H1 (cell line): Measurements from ENCODE around the gene GPHA2. TPM values are rescaled to one million over a fixed set of nuclear protein-coding genes. Genes with fewer than 3 reads are reported as not detected.

Experiments used
- CTCF ChIA-PET: fragments of 300-600 bp; sonication (Branson Sonifier 250); formaldehyde crosslinking; loops from one replicate; lab custom pipeline; 2021; ENCODE audit not compliant: partially characterized antibody; lab: Charles Lee
- POLR2A ChIA-PET: fragments of 300-600 bp; sonication (Branson Sonifier 250); formaldehyde crosslinking; loops from one replicate; lab custom pipeline; 2021; ENCODE audit warnings: inconsistent platforms; ENCODE audit not compliant: partially characterized antibody; lab: Charles Lee
- DNase-seq, 2 experiments: peaks; one replicate each; pipeline versions ENCODE4 v3.0.0 to v3.0.0-alpha.2; 2010 to 2022; ENCODE audit warnings: low spot score in 2 of 2, low read depth in 1 of 2, mixed read lengths in 1 of 2
- FAIRE-seq: peaks from 2 replicates; lab custom pipeline; 2011; peaks lifted over from hg19 to GRCh38; lab: Jason Lieb, UNC
- H2AFZ ChIP-seq: 2 replicates; pipeline ENCODE4 v1.8.1; 2012; ENCODE audit warnings: low read length, inconsistent platforms
- H2AK5ac ChIP-seq: 2 replicates; pipeline ENCODE4 v1.6.1; 2013; ENCODE audit warnings: low read depth, low read length
- H2BK120ac ChIP-seq: replicated peaks from 2 replicates; pipeline ENCODE3; 2013; ENCODE audit warnings: low read depth, low read length, inconsistent platforms
- H2BK12ac ChIP-seq: 2 replicates; pipeline ENCODE4 v1.6.1; 2013; ENCODE audit warnings: low read depth, low read length
- H2BK15ac ChIP-seq: 2 replicates; pipeline ENCODE4 v1.6.1; 2013; ENCODE audit warnings: low read length
- H2BK20ac ChIP-seq: 2 replicates; pipeline ENCODE4 v1.6.1; 2013; ENCODE audit warnings: low read length
- H2BK5ac ChIP-seq: 2 replicates; pipeline ENCODE4 v1.6.1; 2013; ENCODE audit warnings: low read depth, low read length
- H3K14ac ChIP-seq: 2 replicates; pipeline ENCODE4 v1.6.1; 2013; ENCODE audit warnings: inconsistent platforms; ENCODE audit not compliant: insufficient read length
- H3K18ac ChIP-seq: 2 replicates; pipeline ENCODE4 v1.6.1; 2013; ENCODE audit warnings: low read length; ENCODE audit errors: extremely low read depth
- H3K23ac ChIP-seq: 2 replicates; pipeline ENCODE4 v1.6.1; 2013; ENCODE audit warnings: inconsistent platforms; ENCODE audit not compliant: insufficient read length
- H3K23me2 ChIP-seq: 2 replicates; pipeline ENCODE4 v1.6.1; 2013; ENCODE audit warnings: low read depth, low read length
- H3K27ac ChIP-seq: 2 replicates; pipeline ENCODE4 v1.6.1; 2011; ENCODE audit warnings: low read depth, low read length, inconsistent platforms
- H3K27me3 ChIP-seq, 4 experiments: replicated peaks in 1 of 4; 1 replicate in 1 of 4; 2 replicates in 3 of 4; pipeline versions ENCODE4 v1.6.1 to v1.8.1; 2011 to 2013; ENCODE audit warnings: low read length in 3 of 4, mild to moderate bottlenecking in 3 of 4, inconsistent platforms in 2 of 4, mixed read lengths in 2 of 4, moderate library complexity in 1 of 4; ENCODE audit not compliant: control insufficient read depth in 3 of 4, insufficient read depth in 3 of 4; ENCODE audit errors: extremely low read depth in 1 of 4
- H3K36me3 ChIP-seq, 4 experiments: 2 replicates each; pipeline versions ENCODE4 v1.6.1 to v1.8.1; 2011 to 2013; ENCODE audit warnings: mild to moderate bottlenecking in 4 of 4, low read length in 3 of 4, moderate library complexity in 2 of 4, control low read depth in 1 of 4, inconsistent platforms in 1 of 4; ENCODE audit not compliant: insufficient read depth in 4 of 4, control insufficient read depth in 2 of 4
- H3K4ac ChIP-seq: replicated peaks from 2 replicates; pipeline ENCODE3; 2013; ENCODE audit warnings: low read length, low read depth, mixed read lengths, inconsistent platforms; ENCODE audit not compliant: insufficient read length
- H3K4me1 ChIP-seq, 4 experiments: replicated peaks in 1 of 4; 1 replicate in 1 of 4; 2 replicates in 3 of 4; pipeline versions ENCODE4 v1.6.1 to v1.8.1; 2011 to 2013; ENCODE audit warnings: low read length in 3 of 4, inconsistent platforms in 2 of 4, mixed read lengths in 1 of 4; ENCODE audit not compliant: insufficient read depth in 4 of 4, control insufficient read depth in 3 of 4
- H3K4me2 ChIP-seq, 2 experiments: 2 replicates each; pipeline versions ENCODE4 v1.6.1 to v1.8.1; 2011 to 2013; ENCODE audit warnings: low read depth in 2 of 2, low read length in 2 of 2, control low read depth in 1 of 2, inconsistent platforms in 1 of 2, mild to moderate bottlenecking in 1 of 2; ENCODE audit not compliant: insufficient read depth in 1 of 2
- H3K4me3 ChIP-seq, 4 experiments: fragments of 200-600, 300-600 bp in 1 of 4; sonication (generic), shearing (Covaris generic), sonication (Bioruptor Twin) in 1 of 4; 2 replicates each; pipeline versions ENCODE4 v1.5.1 to v1.8.1; 2011 to 2016; ENCODE audit warnings: low read length in 4 of 4, low read depth in 3 of 4, control low read depth in 2 of 4, inconsistent platforms in 2 of 4, mild to moderate bottlenecking in 2 of 4, mixed read lengths in 1 of 4, moderate library complexity in 1 of 4; ENCODE audit not compliant: insufficient read depth in 2 of 4; ENCODE audit errors: extremely low read depth in 1 of 4
- H3K56ac ChIP-seq: replicated peaks from 2 replicates; pipeline ENCODE3; 2013; ENCODE audit warnings: low read depth, mild to moderate bottlenecking, mixed read lengths, low read length, inconsistent platforms; ENCODE audit not compliant: insufficient read length
- H3K79me1 ChIP-seq: 2 replicates; pipeline ENCODE4 v1.6.1; 2013; ENCODE audit warnings: low read depth, low read length, control low read depth
- H3K79me2 ChIP-seq, 2 experiments: 2 replicates each; pipeline versions ENCODE4 v1.6.1 to v1.8.1; 2012 to 2013; ENCODE audit warnings: low read length in 2 of 2, mild to moderate bottlenecking in 2 of 2, inconsistent platforms in 1 of 2; ENCODE audit not compliant: insufficient read depth in 2 of 2, control insufficient read depth in 1 of 2
- H3K9ac ChIP-seq, 4 experiments: replicated peaks in 1 of 4; 1 replicate in 1 of 4; 2 replicates in 3 of 4; pipeline versions ENCODE4 v1.6.1 to v1.8.1; 2011 to 2013; ENCODE audit warnings: low read depth in 3 of 4, low read length in 3 of 4, control low read depth in 2 of 4, mild to moderate bottlenecking in 2 of 4, moderate library complexity in 2 of 4, inconsistent platforms in 1 of 4; ENCODE audit errors: extremely low read depth in 1 of 4
- H3K9me3 ChIP-seq, 2 experiments: 2 replicates each; pipeline versions ENCODE4 v1.6.1 to v1.8.1; 2012 to 2013; ENCODE audit warnings: mild to moderate bottlenecking in 2 of 2, moderate library complexity in 2 of 2, control low read depth in 1 of 2, inconsistent platforms in 1 of 2, low read depth in 1 of 2, low read length in 1 of 2, mixed read lengths in 1 of 2; ENCODE audit not compliant: insufficient read depth in 2 of 2
- H4K20me1 ChIP-seq, 2 experiments: replicated peaks in 1 of 2; 2 replicates each; pipeline versions ENCODE3 to v1.8.1; 2011 to 2013; ENCODE audit warnings: inconsistent platforms in 2 of 2, low read length in 2 of 2, mild to moderate bottlenecking in 1 of 2; ENCODE audit not compliant: insufficient read depth in 2 of 2, control insufficient read depth in 1 of 2
- H4K5ac ChIP-seq: 2 replicates; pipeline ENCODE4 v1.6.1; 2013; ENCODE audit warnings: low read length, low read depth, mixed read lengths, inconsistent platforms; ENCODE audit not compliant: insufficient read length
- H4K8ac ChIP-seq: 2 replicates; pipeline ENCODE4 v1.8.0; 2013; ENCODE audit warnings: mild to moderate bottlenecking, moderate library complexity, low read length, inconsistent platforms; ENCODE audit not compliant: insufficient read depth; ENCODE audit errors: extremely low read depth
- H4K91ac ChIP-seq: replicated peaks from 2 replicates; pipeline ENCODE3; 2013; ENCODE audit warnings: low read length, mixed read lengths, inconsistent platforms; ENCODE audit not compliant: insufficient read length
- ASH2L ChIP-seq: fragments of 200-600, 300-600 bp; sonication (generic); IDR thresholded peaks from one replicate; pipeline ENCODE4 v1.7.1; 2017; ENCODE audit warnings: low read length
- BACH1 ChIP-seq: IDR thresholded peaks from 2 replicates; pipeline ENCODE4 v1.6.1; 2012; ENCODE audit warnings: low read length, improper control_type of control experiment
- CHD2 ChIP-seq: IDR thresholded peaks from 2 replicates; pipeline ENCODE4 v1.6.1; 2012; ENCODE audit warnings: low read length, improper control_type of control experiment
- CTBP2 ChIP-seq: IDR thresholded peaks from 2 replicates; pipeline ENCODE4 v1.7.0; 2011; ENCODE audit warnings: borderline replicate concordance, mild to moderate bottlenecking, moderate library complexity, mixed read lengths, low read length; ENCODE audit not compliant: insufficient read depth, insufficient read length
- EZH2 ChIP-seq: fragments of 200-600 bp; sonication (generic); IDR thresholded peaks from 2 replicates; pipeline ENCODE4 v1.7.1; 2012; ENCODE audit warnings: low read depth, mild to moderate bottlenecking, moderate library complexity, low read length, inconsistent platforms; ENCODE audit not compliant: severe bottlenecking
- HDAC2 ChIP-seq, 2 experiments: fragments of 300-600 bp in 1 of 2; sonication (generic) in 1 of 2; IDR thresholded peaks; 2 replicates each; pipeline ENCODE4 v1.6.1; 2011 to 2012; ENCODE audit warnings: low read depth in 2 of 2, low read length in 2 of 2, mild to moderate bottlenecking in 2 of 2, moderate library complexity in 2 of 2, borderline replicate concordance in 1 of 2, inconsistent platforms in 1 of 2
- JUN ChIP-seq: IDR thresholded peaks from 2 replicates; pipeline ENCODE4 v1.6.1; 2011; ENCODE audit warnings: low read depth, mild to moderate bottlenecking, improper control_type of control experiment, low read length
- NANOG ChIP-seq: IDR thresholded peaks from 2 replicates; pipeline ENCODE4 v1.6.1; 2011; ENCODE audit warnings: low read length, low read depth, mild to moderate bottlenecking, inconsistent platforms; ENCODE audit not compliant: insufficient read depth, poor library complexity, severe bottlenecking
- RBBP5 ChIP-seq: IDR thresholded peaks from 2 replicates; pipeline ENCODE4 v1.7.1; 2012; ENCODE audit warnings: low read depth, mild to moderate bottlenecking, inconsistent platforms, low read length, moderate library complexity, borderline replicate concordance
- WGBS, 2 experiments: shearing (Covaris generic) in 1 of 2; methylation state at CpG; one replicate each; pipeline versions ENCODE4 v1.1.6 to v1.1.7; 2013 to 2015; ENCODE audit warnings: low lambda C conversion rate in 2 of 2, mixed read lengths in 2 of 2, inconsistent platforms in 1 of 2, low coverage in 1 of 2, missing lambda C conversion rate in 1 of 2; ENCODE audit not compliant: insufficient replicate concordance in 2 of 2, insufficient coverage in 1 of 2, insufficient read length in 1 of 2; ENCODE audit errors: extremely low coverage in 1 of 2, missing lambda C conversion rate in 1 of 2; 5-methylcytosine and 5-hydroxymethylcytosine counted together
- polyA plus RNA-seq, 7 experiments: library from polyadenylated mRNA; depleted of rRNA in 3 of 7; stranded (reverse) in 5 of 7; unstranded in 2 of 7; fragments of >200 nt in 5 of 7; fragments of 200-250 nt in 2 of 7; gene quantifications; 1 replicate in 5 of 7; 2 replicates in 1 of 7; 4 replicates in 1 of 7; pipeline versions ENCODE4 v1.2.1 to v1.2.3, GENCODE V29; 2011 to 2013; ENCODE audit warnings: missing spikeins in 2 of 7, mixed read lengths in 2 of 7
- total RNA-seq: library from RNA; stranded (reverse); fragmentation: NEBNext Ultra II Directional; extraction: Animal tissue kit (Norgen Biotek cat#: 25700); gene quantifications from 2 replicates; pipeline ENCODE4 v1.2.1, GENCODE V29; 2021
- TF ChIP-seq, protein P1 (sequence below), 3 experiments: IDR thresholded peaks; 1 replicate in 2 of 3; 2 replicates in 1 of 3; pipeline versions ENCODE4 v1.5.1 to v1.6.1; 2011; ENCODE audit warnings: low read length in 3 of 3, mild to moderate bottlenecking in 3 of 3, inconsistent platforms in 2 of 3, low read depth in 1 of 3, moderate library complexity in 1 of 3; ENCODE audit not compliant: insufficient read depth in 1 of 3; ENCODE audit errors: control extremely low read depth in 1 of 3

The GPHA2 gene
- total and polyA plus RNA-seq, 2 of the 8 experiments (the other 6 are each of a cell fraction or from before 2014, with no cell fraction given) = 0.97 to 4.4 TPM

DNA sequence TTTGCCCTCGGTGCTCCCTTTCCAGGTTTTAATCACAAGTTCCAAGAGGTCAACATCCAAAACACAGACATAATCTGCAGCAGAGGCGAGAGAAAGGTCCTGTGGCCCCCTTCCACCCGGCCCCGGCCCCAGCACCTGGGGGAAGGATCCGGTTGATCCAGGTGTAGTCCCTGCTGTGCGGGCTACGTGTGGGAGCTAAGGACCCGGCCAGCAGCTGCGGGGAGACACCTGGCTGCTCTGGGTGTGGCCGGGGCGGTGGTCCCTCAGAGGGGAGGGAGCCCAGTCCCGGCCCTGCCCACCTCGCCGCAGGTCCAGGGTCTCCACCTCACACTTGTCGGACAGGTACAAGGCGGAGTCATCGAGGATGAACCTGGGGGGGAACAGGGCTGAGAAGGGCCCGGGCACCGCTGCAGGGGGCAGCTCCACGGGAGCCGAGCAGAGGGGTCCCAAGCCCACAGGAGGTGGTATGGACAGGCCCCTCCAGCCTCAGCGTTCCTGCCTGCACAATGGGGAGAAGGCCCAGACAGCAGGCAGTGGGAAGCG, 32.3 kb downstream of the GPHA2 start:
- no peak overlapping the region for H3K18ac ChIP-seq
- H2AK5ac ChIP-seq = no peak overlapping the region
- H3K79me2 ChIP-seq = no peaks in the 10 kb centered on the region
- H3K4me2 ChIP-seq = no peak overlapping the region
- H3K23ac ChIP-seq = no peak overlapping the region
- no peak overlapping the region for H3K4ac ChIP-seq
- H3K23me2 ChIP-seq = no peaks in the 10 kb centered on the region
- WGBS, 2 experiments = 89% methylated on average over 17 of the region's 23 CpGs; no CpG with 5 or more reads in 1 of the 2 experiments
- H3K27ac ChIP-seq = no peak overlapping the region
- H2BK12ac ChIP-seq = no peak overlapping the region
- H2BK120ac ChIP-seq = no peak overlapping the region
- no peak overlapping the region for H2BK20ac ChIP-seq
- DNase-seq (no peak), FAIRE-seq (no peak)
- CTCF ChIA-PET = interaction anchor here (1.8 to 32.2 kb wide), 3 partner anchors 12 to 48 kb away, joined by 4 to 1058 read pairs (median 10); partner anchors contain the start of gene CDC42BPG
- H3K4me3 ChIP-seq = no peak overlapping the region
- no peak overlapping the region for H4K8ac ChIP-seq
- no peaks in the 10 kb centered on the region for H3K79me1 ChIP-seq
- H2AFZ ChIP-seq = no peak overlapping the region
- H2BK5ac ChIP-seq = no peak overlapping the region
- POLR2A ChIA-PET = no interaction called here
- H3K56ac ChIP-seq = no peak overlapping the region
- no peaks in the 10 kb centered on the region for H3K27me3 ChIP-seq
- H4K20me1 ChIP-seq = peaks cover 0 to 5% of the 10 kb centered on the region in 2 experiments
- H3K9me3 ChIP-seq = no peaks in the 10 kb centered on the region
- no peak overlapping the region for H3K9ac ChIP-seq
- no peak overlapping the region for H4K5ac ChIP-seq
- H3K4me1 ChIP-seq = no peaks in the 10 kb centered on the region
- peaks cover 0 to 19% (median 11%) of the 10 kb centered on the region in 4 experiments; a peak in 6 of 8 replicates for H3K36me3 ChIP-seq
- no peak overlapping the region for H4K91ac ChIP-seq
- no peak overlapping the region for H2BK15ac ChIP-seq
- no peak overlapping the region for H3K14ac ChIP-seq
- TF ChIP-seq NANOG (no peak), ASH2L (no peak), JUN (no peak), CHD2 (no peak), RBBP5 (no peak), EZH2 (no peak), BACH1 (no peak), CTBP2 (no peak), HDAC2 (IDR thresholded peaks at IDR 0.05; ENCODE audit: borderline replicate concordance in 1 of 2, low read depth in 2 of 2, low read length in 2 of 2) (no peak)
- TF ChIP-seq, protein P1, sequence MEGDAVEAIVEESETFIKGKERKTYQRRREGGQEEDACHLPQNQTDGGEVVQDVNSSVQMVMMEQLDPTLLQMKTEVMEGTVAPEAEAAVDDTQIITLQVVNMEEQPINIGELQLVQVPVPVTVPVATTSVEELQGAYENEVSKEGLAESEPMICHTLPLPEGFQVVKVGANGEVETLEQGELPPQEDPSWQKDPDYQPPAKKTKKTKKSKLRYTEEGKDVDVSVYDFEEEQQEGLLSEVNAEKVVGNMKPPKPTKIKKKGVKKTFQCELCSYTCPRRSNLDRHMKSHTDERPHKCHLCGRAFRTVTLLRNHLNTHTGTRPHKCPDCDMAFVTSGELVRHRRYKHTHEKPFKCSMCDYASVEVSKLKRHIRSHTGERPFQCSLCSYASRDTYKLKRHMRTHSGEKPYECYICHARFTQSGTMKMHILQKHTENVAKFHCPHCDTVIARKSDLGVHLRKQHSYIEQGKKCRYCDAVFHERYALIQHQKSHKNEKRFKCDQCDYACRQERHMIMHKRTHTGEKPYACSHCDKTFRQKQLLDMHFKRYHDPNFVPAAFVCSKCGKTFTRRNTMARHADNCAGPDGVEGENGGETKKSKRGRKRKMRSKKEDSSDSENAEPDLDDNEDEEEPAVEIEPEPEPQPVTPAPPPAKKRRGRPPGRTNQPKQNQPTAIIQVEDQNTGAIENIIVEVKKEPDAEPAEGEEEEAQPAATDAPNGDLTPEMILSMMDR (IDR thresholded peaks at IDR 0.05; ENCODE audit: control extremely low read depth in 1 of 3, insufficient read depth in 1 of 3, low read depth in 1 of 3, low read length in 3 of 3) = no peak
